Epithelial cell of esophagus (primary cell): ENCODE results near the gene ADAM19.

ENCODE experiments used
- DNase-seq: peaks from one replicate; pipeline ENCODE4 v3.0.0; 2010; ENCODE audit warnings: low read depth
- H3K4me3 ChIP-seq: 2 replicates; pipeline ENCODE4 v1.5.1; 2011; ENCODE audit warnings: mild to moderate bottlenecking, low read length, control low read depth
- TF ChIP-seq, protein P1 (sequence below): IDR thresholded peaks from 2 replicates; pipeline ENCODE4 v1.5.1; 2011; ENCODE audit warnings: low read depth, mild to moderate bottlenecking, low read length, control low read depth, inconsistent platforms; ENCODE audit not compliant: insufficient read depth; ENCODE audit errors: missing control alignments

The ADAM19 gene

DNA sequence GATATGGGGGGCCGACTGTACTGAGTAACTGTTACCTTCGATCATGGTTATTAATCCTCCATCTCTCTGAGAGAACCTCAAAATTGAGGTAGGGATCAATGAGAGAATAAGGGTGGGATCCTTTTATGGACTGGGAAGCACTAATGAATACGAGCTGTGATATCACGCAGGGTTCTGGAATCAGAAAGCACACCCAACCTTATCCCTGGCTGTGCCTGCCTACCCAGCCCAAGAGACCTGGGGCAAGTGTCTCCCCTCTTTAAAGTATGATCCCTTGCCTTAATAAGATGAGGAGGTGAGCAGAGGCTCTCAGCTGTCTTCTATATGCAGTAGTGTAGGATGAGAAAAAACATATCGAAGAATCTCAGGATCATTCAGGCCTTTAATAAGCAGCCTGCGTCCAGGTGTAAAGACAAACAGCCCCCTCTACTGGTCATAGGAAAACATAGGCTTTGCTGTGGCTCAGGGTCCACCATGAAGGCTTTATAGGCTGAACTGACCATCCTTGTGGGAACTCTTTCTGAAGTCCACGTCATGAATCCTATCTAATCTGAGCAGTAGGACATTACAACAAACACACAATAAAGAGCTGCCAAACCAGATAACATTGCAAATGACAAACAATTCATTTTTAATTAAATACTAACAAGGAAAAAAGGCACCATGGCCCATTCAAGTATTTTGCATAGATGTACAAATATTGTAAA lies 98.7 kb downstream of the ADAM19 start:
- DNase-seq, result peak; percentile 77
- no peak overlapping the region for H3K4me3 ChIP-seq
- TF ChIP-seq, protein P1, sequence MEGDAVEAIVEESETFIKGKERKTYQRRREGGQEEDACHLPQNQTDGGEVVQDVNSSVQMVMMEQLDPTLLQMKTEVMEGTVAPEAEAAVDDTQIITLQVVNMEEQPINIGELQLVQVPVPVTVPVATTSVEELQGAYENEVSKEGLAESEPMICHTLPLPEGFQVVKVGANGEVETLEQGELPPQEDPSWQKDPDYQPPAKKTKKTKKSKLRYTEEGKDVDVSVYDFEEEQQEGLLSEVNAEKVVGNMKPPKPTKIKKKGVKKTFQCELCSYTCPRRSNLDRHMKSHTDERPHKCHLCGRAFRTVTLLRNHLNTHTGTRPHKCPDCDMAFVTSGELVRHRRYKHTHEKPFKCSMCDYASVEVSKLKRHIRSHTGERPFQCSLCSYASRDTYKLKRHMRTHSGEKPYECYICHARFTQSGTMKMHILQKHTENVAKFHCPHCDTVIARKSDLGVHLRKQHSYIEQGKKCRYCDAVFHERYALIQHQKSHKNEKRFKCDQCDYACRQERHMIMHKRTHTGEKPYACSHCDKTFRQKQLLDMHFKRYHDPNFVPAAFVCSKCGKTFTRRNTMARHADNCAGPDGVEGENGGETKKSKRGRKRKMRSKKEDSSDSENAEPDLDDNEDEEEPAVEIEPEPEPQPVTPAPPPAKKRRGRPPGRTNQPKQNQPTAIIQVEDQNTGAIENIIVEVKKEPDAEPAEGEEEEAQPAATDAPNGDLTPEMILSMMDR, result peak; percentile 88

DNA sequence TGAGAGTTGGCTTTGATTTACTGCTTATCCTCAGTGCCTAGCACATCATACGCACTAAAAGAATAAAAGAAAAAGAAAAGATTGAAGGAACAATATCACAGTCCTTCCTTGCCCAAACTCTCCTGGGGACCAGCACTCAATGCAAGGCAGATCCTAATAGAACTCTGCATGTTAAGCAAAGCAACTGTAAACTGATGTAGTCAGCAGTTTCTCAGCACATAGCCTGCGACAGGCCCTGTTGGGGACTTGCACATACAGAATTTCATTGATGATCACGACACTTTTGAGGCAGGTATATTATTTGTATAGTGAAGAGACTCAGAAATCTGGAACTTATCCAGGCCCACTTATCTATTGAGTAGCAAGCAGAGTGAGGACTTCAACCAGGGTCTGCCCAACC lies 100.1 kb downstream of the ADAM19 start:
- no peak overlapping the region for H3K4me3 ChIP-seq
- DNase-seq, result no peak
- TF ChIP-seq, protein P1, result no peak

DNA sequence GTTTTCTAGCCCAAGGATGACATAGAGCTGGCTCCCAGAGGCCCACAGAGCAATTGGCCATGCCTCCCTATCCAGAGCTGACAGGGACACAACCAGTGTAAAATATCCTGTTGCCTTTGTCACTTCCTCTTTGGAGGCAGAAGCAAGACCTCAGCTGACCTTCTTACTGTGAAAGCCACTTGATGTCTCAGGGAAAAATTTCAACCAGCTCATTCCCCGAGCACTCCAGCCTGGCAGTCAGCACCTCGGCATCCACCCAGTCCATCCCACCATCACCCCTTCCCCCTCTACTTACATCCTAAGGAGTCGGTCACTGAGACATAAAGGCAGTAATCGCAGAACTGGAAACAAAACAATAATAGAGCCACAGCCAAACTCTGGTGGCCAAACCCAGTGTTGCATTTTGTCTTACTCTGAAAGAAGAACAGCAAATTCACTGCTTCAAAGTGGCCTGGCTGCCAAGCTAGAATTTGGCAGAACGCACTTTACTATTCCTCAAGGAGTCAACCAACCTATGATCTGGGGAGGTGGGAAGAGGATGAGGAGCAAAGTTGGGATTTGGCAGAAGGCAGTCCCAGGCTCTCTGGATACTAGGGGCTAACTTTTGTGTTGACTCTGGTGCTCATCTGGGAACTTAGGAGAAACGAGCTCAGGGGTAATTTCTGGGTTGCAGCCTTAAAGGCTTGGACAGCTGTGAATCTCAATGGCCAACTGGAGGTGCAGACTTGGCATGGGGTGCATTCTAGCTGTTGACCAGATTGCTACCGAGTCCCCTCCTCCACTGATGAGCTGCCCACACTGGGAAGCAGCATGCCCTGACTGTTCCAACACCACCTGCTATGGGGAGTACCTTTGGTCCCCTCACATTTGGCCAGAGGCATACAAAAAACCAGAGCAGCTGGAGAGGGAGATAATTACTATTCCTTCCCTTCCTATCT lies 101.9 kb downstream of the ADAM19 start:
- no peak for DNase-seq
- TF ChIP-seq, protein P1, result no peak
- no peak overlapping the region for H3K4me3 ChIP-seq

DNA sequence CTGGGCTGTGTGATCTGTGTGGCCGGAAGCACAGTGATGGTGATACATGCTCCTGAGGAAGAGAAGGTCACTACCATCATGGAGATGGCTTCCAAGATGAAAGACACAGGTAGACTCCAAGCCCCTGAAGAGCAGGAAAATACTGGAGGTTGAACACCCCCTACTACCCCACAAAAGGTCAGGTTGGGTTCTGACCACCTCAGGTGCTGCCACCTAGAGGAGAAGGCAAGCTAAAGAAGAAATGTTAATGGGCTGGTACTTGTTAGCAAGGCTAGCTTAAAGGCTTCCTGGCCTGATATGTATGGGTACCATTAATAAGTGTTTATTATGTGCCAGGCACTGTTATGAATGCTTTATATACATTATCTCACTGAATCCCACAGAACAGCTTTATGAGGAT lies 103.9 kb downstream of the ADAM19 start:
- DNase-seq, result peak; percentile 37
- no peak overlapping the region for H3K4me3 ChIP-seq
- TF ChIP-seq, protein P1, result peak; percentile 71

DNA sequence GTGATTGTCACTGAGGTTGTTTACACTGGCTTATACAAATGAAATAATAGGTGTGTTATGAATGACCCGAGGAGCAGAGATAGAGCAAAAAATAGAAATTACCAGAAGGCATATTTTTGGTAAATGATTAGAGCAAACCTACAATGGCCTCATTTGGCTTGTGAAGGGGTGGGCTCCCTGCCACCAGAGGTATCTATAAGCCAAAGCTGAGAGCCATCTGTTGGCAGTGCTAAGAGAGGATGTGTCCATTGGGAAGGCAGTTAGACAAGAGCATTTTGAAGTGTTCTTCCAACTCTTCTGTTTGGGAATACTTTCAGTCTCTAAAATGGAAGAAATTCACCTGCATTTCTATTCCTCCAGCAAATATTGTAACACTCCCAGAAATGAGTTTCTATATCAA lies 104.9 kb downstream of the ADAM19 start:
- H3K4me3 ChIP-seq, result no peak overlapping the region
- TF ChIP-seq, protein P1, result no peak
- DNase-seq, result no peak

DNA sequence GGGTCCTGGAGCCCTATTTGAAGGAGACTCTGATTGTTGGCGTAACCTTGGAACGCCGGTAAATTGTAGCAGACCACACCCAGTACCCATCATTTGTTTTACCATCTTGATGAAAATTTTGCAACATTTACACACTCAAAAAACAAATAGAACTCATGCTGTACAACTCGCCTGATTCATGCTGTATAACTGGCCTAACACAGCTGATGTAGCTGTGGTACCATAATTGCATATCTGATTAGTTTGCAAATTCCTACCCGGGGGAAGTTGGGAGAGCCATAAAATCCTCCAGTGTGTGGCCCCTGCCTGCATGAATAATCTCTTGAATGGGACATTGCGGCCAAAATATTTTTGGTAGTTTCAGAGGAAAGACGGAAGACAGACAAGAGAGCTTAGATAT lies 105.9 kb downstream of the ADAM19 start:
- H3K4me3 ChIP-seq, result no peak overlapping the region
- TF ChIP-seq, protein P1, result no peak
- no peak for DNase-seq
